Measurements from ENCODE around the gene TCF12. TPM values are rescaled to one million over a fixed set of nuclear protein-coding genes. Genes with fewer than 3 reads are reported as not detected.

The TCF12 gene
- polyA plus RNA-seq, 1 experiment: 447 TPM

- no peak overlapping the region for H3K4me3 ChIP-seq (ENCODE audit: low read depth, low read length)
- no peaks in the 10 kb centered on the region for H3K27me3 ChIP-seq (ENCODE audit: control insufficient read depth, insufficient read depth, low read length)
- no peak for DNase-seq (ENCODE audit: low read depth, low spot score)
- no peaks in the 10 kb centered on the region for H3K9me3 ChIP-seq (ENCODE audit: control insufficient read depth, insufficient read depth, low read length)
- ChIA-PET POLR2A (no interaction called here), CTCF (no interaction called here)
- no peak for TF ChIP-seq CTCF (IDR thresholded peaks at IDR 0.05; ENCODE audit: low read depth, low read length)
- no peak overlapping the region for H3K27ac ChIP-seq (ENCODE audit: low read depth, low read length)
Measured at GRCh38 chr15:57035664-57036063, 117.2 kb downstream of the TCF12 start.

GRCh38 chr15:57036352-57036751 lies 117.9 kb downstream of the TCF12 start:
- no peak overlapping the region for H3K4me3 ChIP-seq (ENCODE audit: low read depth, low read length)
- CTCF ChIA-PET: no interaction called here
- no peak overlapping the region for H3K27ac ChIP-seq (ENCODE audit: low read depth, low read length)
- POLR2A ChIA-PET: no interaction called here
- no peaks in the 10 kb centered on the region for H3K9me3 ChIP-seq (ENCODE audit: control insufficient read depth, insufficient read depth, low read length)
- TF ChIP-seq CTCF (IDR thresholded peaks at IDR 0.05; ENCODE audit: low read depth, low read length): no peak
- no peaks in the 10 kb centered on the region for H3K27me3 ChIP-seq (ENCODE audit: control insufficient read depth, insufficient read depth, low read length)
- DNase-seq (ENCODE audit: low read depth, low spot score): no peak

GRCh38 chr15:57037548-57037947 lies 119.1 kb downstream of the TCF12 start:
- H3K27ac ChIP-seq (ENCODE audit: low read depth, low read length): no peak overlapping the region
- no peak overlapping the region for H3K4me3 ChIP-seq (ENCODE audit: low read depth, low read length)
- no peaks in the 10 kb centered on the region for H3K27me3 ChIP-seq (ENCODE audit: control insufficient read depth, insufficient read depth, low read length)
- no peak for TF ChIP-seq CTCF (IDR thresholded peaks at IDR 0.05; ENCODE audit: low read depth, low read length)
- no peak for DNase-seq (ENCODE audit: low read depth, low spot score)
- CTCF ChIA-PET: no interaction called here
- POLR2A ChIA-PET: no interaction called here
- H3K9me3 ChIP-seq (ENCODE audit: control insufficient read depth, insufficient read depth, low read length): no peaks in the 10 kb centered on the region

GRCh38 chr15:57038040-57038439 lies 119.6 kb downstream of the TCF12 start:
- Histone ChIP-seq H3K4me3 (ENCODE audit: low read depth, low read length) (no peak overlapping the region), H3K9me3 (ENCODE audit: control insufficient read depth, insufficient read depth, low read length) (no peaks in the 10 kb centered on the region), H3K27me3 (ENCODE audit: control insufficient read depth, insufficient read depth, low read length) (no peaks in the 10 kb centered on the region), H3K27ac (ENCODE audit: low read depth, low read length) (no peak overlapping the region)
- DNase-seq (ENCODE audit: low read depth, low spot score): no peak
- ChIA-PET CTCF (no interaction called here), POLR2A (no interaction called here)
- no peak for TF ChIP-seq CTCF (IDR thresholded peaks at IDR 0.05; ENCODE audit: low read depth, low read length)

- ChIA-PET POLR2A (no interaction called here), CTCF (no interaction called here)
- TF ChIP-seq CTCF (IDR thresholded peaks at IDR 0.05; ENCODE audit: low read depth, low read length): no peak
- Histone ChIP-seq H3K27ac (ENCODE audit: low read depth, low read length) (no peak overlapping the region), H3K9me3 (ENCODE audit: control insufficient read depth, insufficient read depth, low read length) (no peaks in the 10 kb centered on the region), H3K27me3 (ENCODE audit: control insufficient read depth, insufficient read depth, low read length) (no peaks in the 10 kb centered on the region), H3K4me3 (ENCODE audit: low read depth, low read length) (no peak overlapping the region)
- DNase-seq (ENCODE audit: low read depth, low spot score): no peak
Measured at GRCh38 chr15:57038496-57038895, 120.1 kb downstream of the TCF12 start.

All from AG04450 (cell line).